ENCODE results near the gene PLCZ1.

Gene PLCZ1

DNA sequence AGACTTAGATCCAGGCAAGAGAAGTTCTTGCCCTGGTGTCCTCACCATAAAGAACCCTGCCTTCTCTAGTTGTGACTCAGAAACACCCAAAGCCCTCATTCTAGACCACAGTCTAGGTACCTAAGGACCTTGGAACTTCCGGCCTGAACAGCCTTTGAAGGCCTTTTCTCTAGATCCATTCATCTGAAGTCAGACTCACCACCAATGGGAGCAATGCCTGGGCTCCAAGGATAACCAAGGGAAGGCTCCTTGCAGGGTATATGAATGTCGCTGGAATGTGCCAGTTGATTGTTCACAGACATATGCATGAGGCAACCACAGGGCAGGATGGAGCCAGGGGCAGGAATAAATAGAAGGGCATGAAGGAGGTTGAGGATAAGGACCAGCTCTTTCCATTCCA, 86.3 kb downstream of the PLCZ1 start:
- no peak for TF ChIP-seq CTCF (IDR thresholded peaks at IDR 0.05)
- TF ChIP-seq ZFX (IDR thresholded peaks at IDR 0.05; ENCODE audit: borderline replicate concordance) = no peak
- no peak overlapping the region for H3K27ac ChIP-seq

GRCh38 chr12:18646286-18646890, 91.4 kb downstream of the PLCZ1 start:
- TF ChIP-seq ZFX (IDR thresholded peaks at IDR 0.05; ENCODE audit: borderline replicate concordance) = no peak
- no peak for TF ChIP-seq CTCF (IDR thresholded peaks at IDR 0.05)
- H3K27ac ChIP-seq = no peak overlapping the region

DNA sequence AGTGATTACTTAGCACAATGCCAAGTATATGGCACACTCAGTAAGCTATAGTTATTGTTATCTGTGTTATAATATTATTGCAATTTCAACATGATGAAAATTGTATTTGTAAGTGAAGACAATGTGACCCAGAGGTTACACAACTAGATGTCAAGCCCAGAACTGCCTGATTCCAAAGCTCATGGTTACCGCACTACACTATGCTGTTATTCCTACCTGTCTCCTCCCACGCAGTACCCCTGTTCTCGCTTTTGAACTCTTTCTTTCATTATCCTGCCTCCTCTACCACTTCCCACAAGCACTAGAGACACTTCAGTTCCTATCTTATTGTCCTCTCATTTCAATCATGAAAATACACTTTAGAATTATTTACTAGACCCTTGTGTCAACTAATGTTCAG, 93.2 kb downstream of the PLCZ1 start:
- H3K27ac ChIP-seq = no peak overlapping the region
- TF ChIP-seq CTCF (IDR thresholded peaks at IDR 0.05) (no peak), ZFX (IDR thresholded peaks at IDR 0.05; ENCODE audit: borderline replicate concordance) (no peak)

DNA sequence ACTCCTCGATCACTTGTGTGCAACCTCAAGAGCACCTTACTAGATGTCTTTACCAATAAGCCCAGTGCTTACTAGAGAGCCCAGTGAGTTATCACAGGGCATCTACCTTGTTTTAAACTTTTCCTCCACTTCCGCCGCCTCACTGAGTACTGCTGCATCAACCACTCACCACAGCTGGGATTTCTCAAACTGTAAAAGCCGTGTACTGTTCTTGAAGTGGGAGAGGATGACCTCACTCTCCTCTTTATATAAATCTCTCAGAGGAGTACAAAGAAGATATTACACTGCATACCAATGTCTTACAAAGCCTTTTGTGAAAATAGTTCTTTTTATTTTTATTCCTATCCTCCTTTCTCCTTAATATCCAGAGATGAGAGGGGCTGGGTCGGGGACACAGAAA, 94.1 kb downstream of the PLCZ1 start:
- TF ChIP-seq ZFX (IDR thresholded peaks at IDR 0.05; ENCODE audit: borderline replicate concordance) (no peak), CTCF (IDR thresholded peaks at IDR 0.05) (no peak)
- no peak overlapping the region for H3K27ac ChIP-seq

DNA sequence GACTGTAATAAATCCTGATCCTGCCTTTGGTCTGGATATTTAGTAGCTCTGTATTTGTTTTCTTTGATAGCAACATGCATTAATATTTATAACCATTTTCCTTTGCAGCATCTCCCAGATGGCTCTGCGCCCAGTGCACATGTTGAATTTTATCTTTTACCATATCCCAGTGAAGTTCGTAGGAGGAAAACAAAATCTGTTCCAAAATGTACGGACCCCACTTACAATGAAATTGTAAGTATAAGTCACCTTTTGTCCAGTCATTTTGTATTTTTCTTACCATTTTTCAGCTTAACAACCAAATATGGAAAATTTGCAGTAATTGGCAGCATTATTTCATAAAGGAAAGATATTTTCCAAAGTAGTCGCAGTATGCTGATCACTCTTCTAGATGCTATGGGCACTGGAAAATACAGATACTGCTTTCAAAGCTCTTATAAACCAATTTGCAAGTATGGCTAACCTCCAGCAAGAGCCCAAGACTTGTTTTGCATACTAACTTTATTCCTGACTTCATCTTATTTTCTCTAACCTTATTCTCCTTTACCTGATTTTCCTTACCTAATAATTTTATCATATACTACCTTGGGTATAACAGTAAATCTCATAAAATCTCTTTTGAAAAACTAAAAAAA, 97.4 kb downstream of the PLCZ1 start:
- no peak for TF ChIP-seq ZFX (IDR thresholded peaks at IDR 0.05; ENCODE audit: borderline replicate concordance)
- no peak for TF ChIP-seq CTCF (IDR thresholded peaks at IDR 0.05)
- H3K27ac ChIP-seq = no peak overlapping the region

GRCh38 chr12:18634382-18634781, 103.4 kb downstream of the PLCZ1 start:
- no peak for TF ChIP-seq ZFX (IDR thresholded peaks at IDR 0.05; ENCODE audit: borderline replicate concordance)
- no peak for TF ChIP-seq CTCF (IDR thresholded peaks at IDR 0.05)
- no peak overlapping the region for H3K27ac ChIP-seq

Data from 22Rv1 (cell line).